Transverse colon (tissue), 4 donors: ENCODE results near the gene PEAK3. TPM values are rescaled to one million over a fixed set of nuclear protein-coding genes. Genes with fewer than 3 reads are reported as not detected.

Experiments
- DNase-seq: peaks from one replicate; pipeline ENCODE4 v3.0.0-alpha.2; 2019
- H3K27ac ChIP-seq, 4 donors: fragments of 200-600 bp; sonication (generic); 2 replicates each; pipeline ENCODE4 v1.5.1; 2016 to 2018; ENCODE audit warnings: inconsistent platforms in 4 of 4
- H3K27me3 ChIP-seq: fragments of 200-600 bp; sonication (generic); 2 replicates; pipeline ENCODE4 v1.5.1; 2017; ENCODE audit warnings: inconsistent platforms
- H3K36me3 ChIP-seq, 4 donors: fragments of 200-600 bp; sonication (generic); 2 replicates each; pipeline ENCODE4 v1.5.1; 2017 to 2019; ENCODE audit warnings: inconsistent platforms in 4 of 4
- H3K4me1 ChIP-seq, 4 donors: fragments of 200-600 bp; sonication (generic); 2 replicates each; pipeline ENCODE4 v1.5.1; 2017 to 2020; ENCODE audit warnings: inconsistent platforms in 4 of 4
- H3K4me3 ChIP-seq, 4 donors: fragments of 200-600 bp; sonication (generic); 1 replicate in 1 of 4; 2 replicates in 3 of 4; pipeline versions ENCODE4 v1.5.1 to v1.6.1; 2017 to 2019; ENCODE audit warnings: inconsistent platforms in 4 of 4
- H3K9me3 ChIP-seq, 2 donors: fragments of 200-600 bp; sonication (generic); 2 replicates each; pipeline ENCODE4 v1.5.1; 2017 to 2019; ENCODE audit warnings: inconsistent platforms in 2 of 2
- EP300 ChIP-seq: sonication (generic); formaldehyde crosslinking; IDR thresholded peaks from one replicate; pipeline ENCODE4 v1.6.1; 2017; ENCODE audit warnings: antibody characterized with exemption, low read depth
- POLR2A ChIP-seq: fragments of 450-650 bp; IDR thresholded peaks from one replicate; pipeline ENCODE4 v1.6.1; 2016; ENCODE audit warnings: antibody characterized with exemption, mild to moderate bottlenecking, moderate library complexity
- POLR2AphosphoS5 ChIP-seq, 3 donors: sonication (generic); formaldehyde crosslinking; IDR thresholded peaks; one replicate each; pipeline ENCODE4 v1.6.1; 2016; ENCODE audit warnings: antibody characterized with exemption in 3 of 3
- WGBS, 2 donors: methylation state at CpG; one replicate each; pipeline ENCODE4 v1.1.5; 2018; ENCODE audit warnings: low coverage in 1 of 2; 5-methylcytosine and 5-hydroxymethylcytosine counted together
- in situ Hi-C, 4 donors: fragments of 200-750 bp; cut with MboI; loops; one replicate each; pipeline versions ENCODE4 v1.15.0 to v1.15.1; 2017; ENCODE audit warnings: low sequenced_read_pairs in 3 of 4, low pct_ligation_motif_present in 1 of 4, low pct_unique_long_range_greater_than_20kb in 1 of 4
- intact Hi-C: fragments of 100-400 bp; cut with DNase I; formaldehyde crosslinking; loops from one replicate; pipeline ENCODE4 v1.15.1; 2023; ENCODE audit warnings: low total_unique reads
- total RNA-seq, 4 donors: library from RNA; depleted of rRNA; stranded (reverse); fragments of >200 nt; gene quantifications; one replicate each; pipeline ENCODE4 v1.1.0, GENCODE V29; 2016
- TF ChIP-seq, protein P1 (sequence below), 5 experiments: fragments of 200-600 bp in 3 of 5; fragments of 450-650 bp in 2 of 5; sonication (generic) in 3 of 5; IDR thresholded peaks; 1 replicate in 2 of 5; 2 replicates in 3 of 5; pipeline ENCODE4 v1.5.1; 2016 to 2017; ENCODE audit warnings: antibody characterized with exemption in 5 of 5, inconsistent platforms in 3 of 5, mild to moderate bottlenecking in 2 of 5, moderate library complexity in 1 of 5

The PEAK3 gene
- total RNA-seq, 4 donors from 2014 or later, result 0.27 to 1.1 (median 1.1) TPM; not detected in 1

DNA sequence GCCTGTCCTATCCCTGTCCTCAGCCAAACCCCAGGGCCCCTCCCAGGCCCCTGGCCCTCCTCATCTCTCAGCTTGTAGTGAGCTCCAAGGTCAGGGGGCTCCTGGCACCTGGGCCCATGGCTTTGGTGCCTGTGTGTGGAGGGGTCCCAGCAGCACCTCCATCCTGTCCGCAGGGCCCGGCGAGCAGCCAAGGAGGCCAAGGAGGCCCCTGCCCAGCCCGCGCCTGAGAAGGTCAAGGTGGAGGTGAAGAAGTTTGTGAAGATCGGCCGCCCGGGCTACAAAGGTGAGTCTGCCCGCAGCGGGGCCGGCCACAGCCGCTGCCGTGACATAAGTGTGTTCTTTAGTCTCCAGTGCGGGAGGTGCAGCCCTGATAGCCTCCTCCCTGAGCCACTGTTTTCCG is 36.7 kb downstream of the PEAK3 start:
- TF ChIP-seq POLR2A, result no peak
- H3K36me3 ChIP-seq, result peaks cover 0 to 51% (median 26%) of the 10 kb centered on the region in 4 donors
- DNase-seq, result no peak
- no peaks in the 10 kb centered on the region for H3K9me3 ChIP-seq
- H3K27ac ChIP-seq, result no peak overlapping the region
- 97% methylated on average over 14 of the region's 15 CpGs; no CpG with 5 or more reads in 1 of the 2 donors for WGBS, 2 donors
- H3K4me1 ChIP-seq, result peaks cover 20 to 37% (median 36%) of the 10 kb centered on the region in 4 donors
- peaks cover 13% of the 10 kb centered on the region for H3K27me3 ChIP-seq
- H3K4me3 ChIP-seq, result no peak overlapping the region
- in situ Hi-C loops, result no loop called here
- intact Hi-C loops, result no loop called here

DNA sequence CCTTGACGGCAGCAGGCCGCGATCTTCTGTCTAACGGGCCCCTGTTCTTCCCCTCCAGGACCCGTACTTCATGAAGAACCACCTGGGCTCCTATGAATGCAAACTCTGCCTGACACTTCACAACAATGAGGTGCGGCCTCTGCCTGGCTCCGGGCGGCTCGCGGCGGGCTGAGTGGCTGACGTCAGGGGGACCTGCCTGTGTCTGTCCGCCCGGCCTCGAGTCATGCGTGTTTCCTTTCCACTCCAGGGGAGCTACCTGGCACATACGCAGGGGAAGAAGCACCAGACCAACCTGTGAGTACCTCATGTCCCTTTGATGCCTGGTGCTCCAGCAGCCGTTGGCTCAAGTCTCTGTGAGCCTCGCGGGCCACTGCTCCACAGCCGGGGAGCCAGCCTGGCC is 37.5 kb downstream of the PEAK3 start:
- DNase-seq, result no peak
- intact Hi-C loops, result no loop called here
- Histone ChIP-seq H3K9me3 (no peaks in the 10 kb centered on the region), H3K36me3 (peaks cover 0 to 51% (median 26%) of the 10 kb centered on the region in 4 donors), H3K4me3 (no peak overlapping the region), H3K27me3 (peaks cover 5% of the 10 kb centered on the region), H3K4me1 (peaks cover 20 to 41% (median 40%) of the 10 kb centered on the region in 4 donors), H3K27ac (no peak overlapping the region)
- 86% methylated on average over 21 of the region's 21 CpGs; no CpG with 5 or more reads in 1 of the 2 donors for WGBS, 2 donors
- TF ChIP-seq POLR2A (no peak), EP300 (no peak), POLR2AphosphoS5 (IDR thresholded peaks at IDR 0.05) (no peak)
- TF ChIP-seq, protein P1, sequence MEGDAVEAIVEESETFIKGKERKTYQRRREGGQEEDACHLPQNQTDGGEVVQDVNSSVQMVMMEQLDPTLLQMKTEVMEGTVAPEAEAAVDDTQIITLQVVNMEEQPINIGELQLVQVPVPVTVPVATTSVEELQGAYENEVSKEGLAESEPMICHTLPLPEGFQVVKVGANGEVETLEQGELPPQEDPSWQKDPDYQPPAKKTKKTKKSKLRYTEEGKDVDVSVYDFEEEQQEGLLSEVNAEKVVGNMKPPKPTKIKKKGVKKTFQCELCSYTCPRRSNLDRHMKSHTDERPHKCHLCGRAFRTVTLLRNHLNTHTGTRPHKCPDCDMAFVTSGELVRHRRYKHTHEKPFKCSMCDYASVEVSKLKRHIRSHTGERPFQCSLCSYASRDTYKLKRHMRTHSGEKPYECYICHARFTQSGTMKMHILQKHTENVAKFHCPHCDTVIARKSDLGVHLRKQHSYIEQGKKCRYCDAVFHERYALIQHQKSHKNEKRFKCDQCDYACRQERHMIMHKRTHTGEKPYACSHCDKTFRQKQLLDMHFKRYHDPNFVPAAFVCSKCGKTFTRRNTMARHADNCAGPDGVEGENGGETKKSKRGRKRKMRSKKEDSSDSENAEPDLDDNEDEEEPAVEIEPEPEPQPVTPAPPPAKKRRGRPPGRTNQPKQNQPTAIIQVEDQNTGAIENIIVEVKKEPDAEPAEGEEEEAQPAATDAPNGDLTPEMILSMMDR (IDR thresholded peaks at IDR 0.05), result no peak
- in situ Hi-C loops, result no loop called here

DNA sequence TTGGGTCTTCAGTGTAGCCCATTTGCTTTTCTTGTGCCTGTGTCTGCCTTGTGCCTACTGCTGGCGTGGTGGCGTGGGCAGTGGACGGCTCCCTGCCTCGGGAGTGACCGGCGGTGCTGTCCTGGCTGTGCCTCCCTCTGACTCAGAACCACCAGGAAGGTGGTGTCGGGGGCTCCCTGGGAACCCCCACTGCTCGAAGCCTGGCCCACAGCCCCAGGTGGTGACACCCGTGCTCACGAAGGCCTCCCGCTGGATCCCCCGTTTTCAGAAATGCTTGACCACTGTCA is 37.9 kb downstream of the PEAK3 start:
- peaks cover 23 to 45% (median 44%) of the 10 kb centered on the region in 4 donors for H3K4me1 ChIP-seq
- DNase-seq, result no peak
- intact Hi-C loops, result no loop called here
- H3K9me3 ChIP-seq, result no peaks in the 10 kb centered on the region
- 71% methylated on average over 12 of the region's 12 CpGs; no CpG with 5 or more reads in 1 of the 2 donors for WGBS, 2 donors
- in situ Hi-C loops, result no loop called here
- H3K36me3 ChIP-seq, result peaks cover 0 to 51% (median 26%) of the 10 kb centered on the region in 4 donors
- H3K4me3 ChIP-seq, result no peak overlapping the region
- H3K27ac ChIP-seq, result peak overlapping the region in 1 of 4 donors; percentile 44
- H3K27me3 ChIP-seq, result peaks cover 1% of the 10 kb centered on the region
- TF ChIP-seq POLR2A (no peak), POLR2AphosphoS5 (IDR thresholded peaks at IDR 0.05) (no peak), EP300 (no peak)
- TF ChIP-seq, protein P1 (IDR thresholded peaks at IDR 0.05), result no peak

DNA sequence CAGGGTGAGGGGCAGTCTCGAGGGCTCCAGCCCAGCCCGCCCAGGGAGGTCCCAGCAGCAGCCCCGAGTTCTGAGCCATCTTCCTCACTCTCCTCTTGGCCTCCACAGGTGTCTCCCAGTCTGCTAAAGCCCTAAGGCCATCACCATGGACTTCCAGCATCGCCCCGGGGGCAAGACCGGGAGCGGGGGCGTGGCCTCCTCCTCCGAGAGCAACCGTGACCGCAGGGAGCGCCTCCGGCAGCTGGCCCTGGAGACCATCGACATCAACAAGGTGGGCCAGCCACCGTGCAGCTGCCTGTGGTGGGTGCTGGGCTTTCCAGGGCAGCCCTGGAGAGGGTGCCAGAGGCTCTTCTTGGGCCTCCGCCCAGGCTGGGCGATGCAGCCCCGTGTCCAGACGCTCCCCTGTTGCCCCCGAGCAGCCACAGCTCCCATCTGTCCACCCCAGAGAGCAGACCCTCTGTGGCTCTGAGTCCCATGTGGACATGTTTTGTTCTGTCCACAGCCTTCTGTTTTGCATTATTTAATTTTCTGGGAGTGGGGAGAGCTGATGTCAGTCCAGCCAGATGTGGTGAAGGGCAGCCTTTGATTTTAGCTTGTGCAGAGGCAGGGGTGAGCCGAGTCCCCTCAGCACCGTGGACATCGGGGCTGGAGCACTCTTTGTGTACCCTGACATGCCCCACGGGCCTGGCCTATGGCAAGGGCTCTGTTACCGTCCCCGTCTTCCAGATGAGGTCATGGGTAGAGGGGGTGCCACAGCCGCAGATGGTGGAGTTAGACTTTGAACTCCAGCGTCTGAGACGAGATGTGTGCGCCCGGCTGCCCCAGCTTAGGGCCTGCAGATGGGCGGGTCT is 38.5 kb downstream of the PEAK3 start:
- H3K9me3 ChIP-seq, result no peaks in the 10 kb centered on the region
- peaks cover 0 to 51% (median 26%) of the 10 kb centered on the region in 4 donors for H3K36me3 ChIP-seq
- peaks cover 29 to 51% (median 50%) of the 10 kb centered on the region in 4 donors for H3K4me1 ChIP-seq
- TF ChIP-seq, protein P1 (IDR thresholded peaks at IDR 0.05), result no peak
- TF ChIP-seq POLR2A (no peak), POLR2AphosphoS5 (IDR thresholded peaks at IDR 0.05) (no peak), EP300 (no peak)
- H3K27me3 ChIP-seq, result no peaks in the 10 kb centered on the region
- 65% methylated on average over 30 of the region's 32 CpGs; no CpG with 5 or more reads in 1 of the 2 donors for WGBS, 2 donors
- peak overlapping the region in 1 of 4 donors; percentile 44 for H3K27ac ChIP-seq
- intact Hi-C loops (no loop called here), in situ Hi-C loops (no loop called here)
- DNase-seq, result peak; percentile 44
- no peak overlapping the region for H3K4me3 ChIP-seq
